Endodermal cell (in vitro differentiated cells): ENCODE data around the gene PCID2. TPM values are rescaled to one million over a fixed set of nuclear protein-coding genes. Genes with fewer than 3 reads are reported as not detected.

Source experiments
- DNase-seq: peaks from one replicate; pipeline ENCODE4 v3.0.0-alpha.2; 2017
- H3K27ac ChIP-seq: 2 replicates; pipeline ENCODE4 v1.5.1; 2013; ENCODE audit warnings: mild to moderate bottlenecking, low read depth, low read length, moderate library complexity
- H3K27me3 ChIP-seq: 2 replicates; pipeline ENCODE4 v1.6.1; 2013; ENCODE audit warnings: mild to moderate bottlenecking, low read length, moderate library complexity; ENCODE audit not compliant: insufficient read depth, control insufficient read depth, poor library complexity, severe bottlenecking
- H3K36me3 ChIP-seq: 2 replicates; pipeline ENCODE4 v1.7.0; 2013; ENCODE audit warnings: mild to moderate bottlenecking, low read length, moderate library complexity; ENCODE audit not compliant: control insufficient read depth, insufficient read depth
- H3K4me1 ChIP-seq: one replicate; pipeline ENCODE4 v1.7.0; 2013; ENCODE audit warnings: low read length; ENCODE audit not compliant: control insufficient read depth, insufficient read depth
- H3K4me3 ChIP-seq: 2 replicates; pipeline ENCODE4 v1.5.1; 2013; ENCODE audit warnings: mild to moderate bottlenecking, low read length, moderate library complexity
- H3K9ac ChIP-seq: 2 replicates; pipeline ENCODE4 v1.6.1; 2013; ENCODE audit warnings: mild to moderate bottlenecking, low read length, moderate library complexity; ENCODE audit not compliant: poor library complexity, severe bottlenecking; ENCODE audit errors: extremely low read depth
- H3K9me3 ChIP-seq: 2 replicates; pipeline ENCODE4 v1.6.1; 2013; ENCODE audit warnings: mild to moderate bottlenecking, low read length, moderate library complexity; ENCODE audit not compliant: control insufficient read depth
- H3K27ac Mint-ChIP-seq: 2 replicates; pipeline ENCODE4 v1.8.0; 2020; ENCODE audit warnings: mixed read lengths
- H3K27me3 Mint-ChIP-seq: 2 replicates; pipeline ENCODE4 v1.8.0; 2021; ENCODE audit warnings: mild to moderate bottlenecking, mixed read lengths; ENCODE audit not compliant: insufficient read depth
- H3K36me3 Mint-ChIP-seq: 2 replicates; pipeline ENCODE4 v1.8.0; 2020; ENCODE audit warnings: low read depth, mixed read lengths
- H3K4me1 Mint-ChIP-seq: 2 replicates; pipeline ENCODE4 v1.8.0; 2020; ENCODE audit warnings: mixed read lengths
- H3K4me3 Mint-ChIP-seq: 2 replicates; pipeline ENCODE4 v1.8.0; 2020; ENCODE audit warnings: mild to moderate bottlenecking, moderate library complexity, mixed read lengths
- H3K9me3 Mint-ChIP-seq: 2 replicates; pipeline ENCODE4 v1.8.0; 2020; ENCODE audit warnings: mild to moderate bottlenecking, mixed read lengths
- CTCF ChIP-seq: fragments of 200-600 bp; sonication (generic); conservative IDR thresholded peaks from 2 replicates; pipeline ENCODE4 v1.5.0; 2021; ENCODE audit warnings: antibody characterized with exemption, mild to moderate bottlenecking
- WGBS, 2 experiments: methylation state at CpG; one replicate each; pipeline versions ENCODE4 v1.1.5 to v1.1.7; 2013; ENCODE audit warnings: missing lambda C conversion rate in 2 of 2, mixed read lengths in 1 of 2; ENCODE audit not compliant: insufficient coverage in 1 of 2, insufficient read length in 1 of 2; 5-methylcytosine and 5-hydroxymethylcytosine counted together
- total RNA-seq, 2 donors: library from RNA; stranded (reverse); fragmentation: NEBNext Ultra II Directional in 1 of 2; extraction: Animal tissue kit (Norgen Biotek cat#: 25700) in 1 of 2; gene quantifications; 2 replicates in 1 of 2; 3 replicates in 1 of 2; pipeline ENCODE4 v1.2.1, GENCODE V29; 2021

The PCID2 gene
- total RNA-seq, 2 donors from 2014 or later: 70.5 to 71.7 TPM

GRCh38 chr13:113137691-113138298 lies 70.7 kb downstream of the PCID2 start:
- no peak overlapping the region for H3K4me3 ChIP-seq

GRCh38 chr13:113135281-113135760 lies 73.1 kb downstream of the PCID2 start:
- TF ChIP-seq CTCF: no peak
- Mint-ChIP-seq H3K36me3 (peaks cover 7% of the 10 kb centered on the region), H3K4me3 (no peak overlapping the region), H3K27ac (no peak overlapping the region), H3K27me3 (peaks cover 4% of the 10 kb centered on the region), H3K9me3 (peaks cover 3% of the 10 kb centered on the region), H3K4me1 (peaks cover 6% of the 10 kb centered on the region)
- WGBS, 2 experiments: 68 to 75% methylated on average over 1 of the region's 2 CpGs
- no peak overlapping the region for H3K27ac ChIP-seq
- H3K36me3 ChIP-seq: no peaks in the 10 kb centered on the region
- no peaks in the 10 kb centered on the region for H3K27me3 ChIP-seq
- H3K4me1 ChIP-seq: peaks cover 9% of the 10 kb centered on the region
- H3K9me3 ChIP-seq: peaks cover 5% of the 10 kb centered on the region
- H3K4me3 ChIP-seq: no peak overlapping the region
- H3K9ac ChIP-seq: no peak overlapping the region
- peak; percentile 6 for DNase-seq

More at GRCh38 chr13:113137691-113138298, 70.7 kb downstream of the PCID2 start:
- Mint-ChIP-seq H3K4me3 (no peak overlapping the region), H3K27ac (no peak overlapping the region), H3K36me3 (peaks cover 4% of the 10 kb centered on the region), H3K9me3 (peaks cover 3% of the 10 kb centered on the region), H3K27me3 (no peaks in the 10 kb centered on the region), H3K4me1 (no peaks in the 10 kb centered on the region)
- no peak overlapping the region for H3K27ac ChIP-seq
- no peaks in the 10 kb centered on the region for H3K4me1 ChIP-seq
- TF ChIP-seq CTCF: no peak
- H3K36me3 ChIP-seq: no peaks in the 10 kb centered on the region
- no peak overlapping the region for H3K9ac ChIP-seq
- H3K9me3 ChIP-seq: peaks cover 5% of the 10 kb centered on the region
- H3K27me3 ChIP-seq: no peaks in the 10 kb centered on the region
- peak; percentile 34 for DNase-seq
- WGBS, 2 experiments: 85 to 87% methylated on average over 11 of the region's 11 CpGs

GRCh38 chr13:113129921-113130750 lies 78.3 kb downstream of the PCID2 start:
- H3K4me3 Mint-ChIP-seq: no peak overlapping the region
- H3K9ac ChIP-seq: no peak overlapping the region
- H3K27ac ChIP-seq: no peak overlapping the region
- H3K9me3 ChIP-seq: peaks cover 5% of the 10 kb centered on the region
- H3K4me3 ChIP-seq: no peak overlapping the region
- DNase-seq: peak; percentile 36
- H3K27me3 ChIP-seq: no peaks in the 10 kb centered on the region
- H3K4me1 ChIP-seq: peaks cover 9% of the 10 kb centered on the region
- peaks cover 5% of the 10 kb centered on the region for H3K9me3 Mint-ChIP-seq
- WGBS, 2 experiments: 93 to 95% methylated on average over 34 to 60 of the region's 60 CpGs
- no peak overlapping the region for H3K27ac Mint-ChIP-seq
- peaks cover 4% of the 10 kb centered on the region for H3K27me3 Mint-ChIP-seq
- peaks cover 12% of the 10 kb centered on the region for H3K4me1 Mint-ChIP-seq
- peaks cover 19% of the 10 kb centered on the region for H3K36me3 Mint-ChIP-seq
- no peak for TF ChIP-seq CTCF
- H3K36me3 ChIP-seq: no peaks in the 10 kb centered on the region
